OCI-LY7 (cell line): Measurements from ENCODE around the gene MYO1F.

Source experiments
- EZH2phosphoT487 ChIP-seq: fragments of 200-600 bp; sonication (generic); IDR thresholded peaks from 2 replicates; pipeline ENCODE4 v1.6.1; 2018; ENCODE audit warnings: low read depth, borderline replicate concordance, mild to moderate bottlenecking, mixed run types, antibody characterized with exemption, low read length, moderate library complexity, mixed read lengths
- TF ChIP-seq, protein P1 (sequence below): fragments of 200-600 bp; sonication (generic); conservative IDR thresholded peaks from 2 replicates; pipeline ENCODE4 v1.5.1; 2014; ENCODE audit warnings: mild to moderate bottlenecking, antibody characterized with exemption, low read length, moderate library complexity, mixed read lengths

- TF ChIP-seq, protein P1, sequence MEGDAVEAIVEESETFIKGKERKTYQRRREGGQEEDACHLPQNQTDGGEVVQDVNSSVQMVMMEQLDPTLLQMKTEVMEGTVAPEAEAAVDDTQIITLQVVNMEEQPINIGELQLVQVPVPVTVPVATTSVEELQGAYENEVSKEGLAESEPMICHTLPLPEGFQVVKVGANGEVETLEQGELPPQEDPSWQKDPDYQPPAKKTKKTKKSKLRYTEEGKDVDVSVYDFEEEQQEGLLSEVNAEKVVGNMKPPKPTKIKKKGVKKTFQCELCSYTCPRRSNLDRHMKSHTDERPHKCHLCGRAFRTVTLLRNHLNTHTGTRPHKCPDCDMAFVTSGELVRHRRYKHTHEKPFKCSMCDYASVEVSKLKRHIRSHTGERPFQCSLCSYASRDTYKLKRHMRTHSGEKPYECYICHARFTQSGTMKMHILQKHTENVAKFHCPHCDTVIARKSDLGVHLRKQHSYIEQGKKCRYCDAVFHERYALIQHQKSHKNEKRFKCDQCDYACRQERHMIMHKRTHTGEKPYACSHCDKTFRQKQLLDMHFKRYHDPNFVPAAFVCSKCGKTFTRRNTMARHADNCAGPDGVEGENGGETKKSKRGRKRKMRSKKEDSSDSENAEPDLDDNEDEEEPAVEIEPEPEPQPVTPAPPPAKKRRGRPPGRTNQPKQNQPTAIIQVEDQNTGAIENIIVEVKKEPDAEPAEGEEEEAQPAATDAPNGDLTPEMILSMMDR: peak; percentile 94
- TF ChIP-seq EZH2phosphoT487: no peak
Measured at GRCh38 chr19:8505680-8506401, 71.4 kb downstream of the MYO1F start.
